ENCODE measurements around the gene MTOR. TPM values are rescaled to one million over a fixed set of nuclear protein-coding genes. Genes with fewer than 3 reads are reported as not detected.

Gene MTOR
- total and polyA plus RNA-seq, 2 donors (not counting 3 experiments of a cell fraction or from before 2014, with no cell fraction given) = 33.5 to 50.4 TPM

GRCh38 chr1:11152755-11153154 is 109.6 kb downstream of the MTOR start:
- dilution Hi-C loops (cut with MboI; ENCODE audit: extremely low pct_ligation_motif_present, low sequenced_read_pairs) = no loop called here
- ChIA-PET CTCF (interaction anchor here (1.2 kb wide), 1 partner anchor 115 kb away, joined by 5 read pairs; no protein-coding TSS in a partner anchor), POLR2A (no interaction called here)

More at GRCh38 chr1:11152755-11153154, 109.6 kb downstream of the MTOR start:
- Histone ChIP-seq H3K4me1 (ENCODE audit: control insufficient read depth, extremely low read depth, insufficient read depth, low read length) (peaks cover 5% of the 10 kb centered on the region), H3K9ac (replicated peaks; ENCODE audit: extremely low read depth, insufficient read depth, low read length) (no peak overlapping the region), H3K79me2 (ENCODE audit: control insufficient read depth, insufficient read depth, low read length) (no peaks in the 10 kb centered on the region), H3K9me3 (replicated peaks; ENCODE audit: control insufficient read depth, insufficient read depth, low read length) (no peaks in the 10 kb centered on the region), H4K20me1 (replicated peaks; ENCODE audit: control insufficient read depth, extremely low read depth, insufficient read depth, low read length) (no peaks in the 10 kb centered on the region), H2AFZ (ENCODE audit: low read depth, low read length) (no peak overlapping the region), H3K27ac (ENCODE audit: insufficient read depth, low read depth, low read length) (no peak overlapping the region), H3K36me3 (ENCODE audit: control insufficient read depth in 2 of 2, extremely low read depth in 1 of 2, insufficient read depth in 2 of 2, low read length in 2 of 2) (peaks cover 0 to 20% of the 10 kb centered on the region in 2 experiments), H3K9me1 (replicated peaks; ENCODE audit: control insufficient read depth, extremely low read depth, insufficient read depth, low read length) (no peaks in the 10 kb centered on the region), H3K27me3 (ENCODE audit: control insufficient read depth in 2 of 2, insufficient read depth in 2 of 2, low read length in 2 of 2) (no peaks in the 10 kb centered on the region), H3K4me3 (replicated peaks in 1 of 3; ENCODE audit: insufficient read depth in 1 of 3, low read depth in 1 of 3, low read length in 3 of 3) (no peak overlapping the region), H3K4me2 (ENCODE audit: insufficient read depth, low read length) (no peak overlapping the region)
- DNase-seq (ENCODE audit: low read depth, low spot score) = no peak
- TF ChIP-seq MYC (IDR thresholded peaks at IDR 0.05; ENCODE audit: low read depth, low read length) (no peak), POLR2AphosphoS5 (IDR thresholded peaks at IDR 0.05; ENCODE audit: insufficient read depth, low read depth, low read length) (no peak), JUN (IDR thresholded peaks at IDR 0.05; ENCODE audit: borderline replicate concordance, insufficient read depth, insufficient read length, low read depth) (no peak), FOS (IDR thresholded peaks at IDR 0.05; ENCODE audit: borderline replicate concordance, insufficient read depth, low read length) (no peak), MAX (IDR thresholded peaks at IDR 0.05; ENCODE audit: insufficient read depth, insufficient read length) (no peak), EZH2 (IDR thresholded peaks at IDR 0.05; ENCODE audit: borderline replicate concordance, low read depth, low read length, severe bottlenecking) (no peak), CTCF (IDR thresholded peaks at IDR 0.05; ENCODE audit: extremely low read depth in 1 of 2, insufficient read depth in 1 of 2, low read depth in 1 of 2, low read length in 2 of 2) (no peak), GATA2 (IDR thresholded peaks at IDR 0.05; ENCODE audit: insufficient read depth, insufficient read length, low read depth, low read length) (no peak), POLR2A (IDR thresholded peaks at IDR 0.05; ENCODE audit: low read depth, low read length) (no peak)
- no TSS peak for BruUV-seq (replicated peaks)
- intact Hi-C loops (cut with micrococcal nuclease) = no loop called here
- FAIRE-seq = no peak

Data from endothelial cell of umbilical vein (primary cell).